Measurements from ENCODE around the gene SH3BP4.

SH3BP4 gene

GRCh38 chr2:235024191-235024860 is 72.5 kb downstream of the SH3BP4 start:
- no peak for TF ChIP-seq SIN3A (IDR thresholded peaks at IDR 0.05; ENCODE audit: borderline replicate concordance, insufficient read depth, low read length)
- no peak for TF ChIP-seq POLR2AphosphoS5 (IDR thresholded peaks at IDR 0.05; ENCODE audit: low read depth, low read length)
- TF ChIP-seq, protein P1, sequence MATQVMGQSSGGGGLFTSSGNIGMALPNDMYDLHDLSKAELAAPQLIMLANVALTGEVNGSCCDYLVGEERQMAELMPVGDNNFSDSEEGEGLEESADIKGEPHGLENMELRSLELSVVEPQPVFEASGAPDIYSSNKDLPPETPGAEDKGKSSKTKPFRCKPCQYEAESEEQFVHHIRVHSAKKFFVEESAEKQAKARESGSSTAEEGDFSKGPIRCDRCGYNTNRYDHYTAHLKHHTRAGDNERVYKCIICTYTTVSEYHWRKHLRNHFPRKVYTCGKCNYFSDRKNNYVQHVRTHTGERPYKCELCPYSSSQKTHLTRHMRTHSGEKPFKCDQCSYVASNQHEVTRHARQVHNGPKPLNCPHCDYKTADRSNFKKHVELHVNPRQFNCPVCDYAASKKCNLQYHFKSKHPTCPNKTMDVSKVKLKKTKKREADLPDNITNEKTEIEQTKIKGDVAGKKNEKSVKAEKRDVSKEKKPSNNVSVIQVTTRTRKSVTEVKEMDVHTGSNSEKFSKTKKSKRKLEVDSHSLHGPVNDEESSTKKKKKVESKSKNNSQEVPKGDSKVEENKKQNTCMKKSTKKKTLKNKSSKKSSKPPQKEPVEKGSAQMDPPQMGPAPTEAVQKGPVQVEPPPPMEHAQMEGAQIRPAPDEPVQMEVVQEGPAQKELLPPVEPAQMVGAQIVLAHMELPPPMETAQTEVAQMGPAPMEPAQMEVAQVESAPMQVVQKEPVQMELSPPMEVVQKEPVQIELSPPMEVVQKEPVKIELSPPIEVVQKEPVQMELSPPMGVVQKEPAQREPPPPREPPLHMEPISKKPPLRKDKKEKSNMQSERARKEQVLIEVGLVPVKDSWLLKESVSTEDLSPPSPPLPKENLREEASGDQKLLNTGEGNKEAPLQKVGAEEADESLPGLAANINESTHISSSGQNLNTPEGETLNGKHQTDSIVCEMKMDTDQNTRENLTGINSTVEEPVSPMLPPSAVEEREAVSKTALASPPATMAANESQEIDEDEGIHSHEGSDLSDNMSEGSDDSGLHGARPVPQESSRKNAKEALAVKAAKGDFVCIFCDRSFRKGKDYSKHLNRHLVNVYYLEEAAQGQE (IDR thresholded peaks at IDR 0.05; ENCODE audit: insufficient read depth in 1 of 2, low read depth in 2 of 2, low read length in 2 of 2) = no peak
- no peak for TF ChIP-seq TAF1 (IDR thresholded peaks at IDR 0.05; ENCODE audit: borderline replicate concordance, insufficient read depth, low read length)
- TF ChIP-seq FOXP2 (optimal IDR thresholded peaks at IDR 0.05; ENCODE audit: borderline replicate concordance, extremely low read depth, extremely low read length, insufficient read depth) = no peak

GRCh38 chr2:235024931-235025773 is 73.3 kb downstream of the SH3BP4 start:
- TF ChIP-seq, protein P1 (IDR thresholded peaks at IDR 0.05; ENCODE audit: insufficient read depth in 1 of 2, low read depth in 2 of 2, low read length in 2 of 2) = no peak
- TF ChIP-seq SIN3A (IDR thresholded peaks at IDR 0.05; ENCODE audit: borderline replicate concordance, insufficient read depth, low read length) = no peak
- no peak for TF ChIP-seq POLR2AphosphoS5 (IDR thresholded peaks at IDR 0.05; ENCODE audit: low read depth, low read length)
- TF ChIP-seq FOXP2 (optimal IDR thresholded peaks at IDR 0.05; ENCODE audit: borderline replicate concordance, extremely low read depth, extremely low read length, insufficient read depth) = no peak
- no peak for TF ChIP-seq TAF1 (IDR thresholded peaks at IDR 0.05; ENCODE audit: borderline replicate concordance, insufficient read depth, low read length)

- TF ChIP-seq, protein P1 (IDR thresholded peaks at IDR 0.05; ENCODE audit: insufficient read depth in 1 of 2, low read depth in 2 of 2, low read length in 2 of 2) = no peak
- TF ChIP-seq FOXP2 (optimal IDR thresholded peaks at IDR 0.05; ENCODE audit: borderline replicate concordance, extremely low read depth, extremely low read length, insufficient read depth) (no peak), TAF1 (IDR thresholded peaks at IDR 0.05; ENCODE audit: borderline replicate concordance, insufficient read depth, low read length) (no peak), SIN3A (IDR thresholded peaks at IDR 0.05; ENCODE audit: borderline replicate concordance, insufficient read depth, low read length) (no peak), POLR2AphosphoS5 (IDR thresholded peaks at IDR 0.05; ENCODE audit: low read depth, low read length) (no peak)
Measured at GRCh38 chr2:235025800-235026536, 74.2 kb downstream of the SH3BP4 start.

GRCh38 chr2:235026649-235027557 is 75.1 kb downstream of the SH3BP4 start:
- TF ChIP-seq SIN3A (IDR thresholded peaks at IDR 0.05; ENCODE audit: borderline replicate concordance, insufficient read depth, low read length) = no peak
- TF ChIP-seq FOXP2 (optimal IDR thresholded peaks at IDR 0.05; ENCODE audit: borderline replicate concordance, extremely low read depth, extremely low read length, insufficient read depth) = peak; percentile 75
